ENCODE results near the gene DNLZ. TPM values are rescaled to one million over a fixed set of nuclear protein-coding genes. Genes with fewer than 3 reads are reported as not detected.

The DNLZ gene
- total and polyA plus RNA-seq, 2 donors (not counting 1 experiment from before 2014, with no cell fraction given): 23.0 to 42.0 TPM

- DNase-seq: no peak
- no peaks in the 10 kb centered on the region for H3K27me3 Mint-ChIP-seq
- H3K4me3 ChIP-seq (ENCODE audit: control extremely low read depth in 1 of 5, extremely low read depth in 1 of 5, insufficient read depth in 1 of 5, low read depth in 2 of 5, low read length in 4 of 5): no peak overlapping the region
- ATAC-seq (ENCODE audit: low read depth): no peak
- TF ChIP-seq EZH2 (IDR thresholded peaks at IDR 0.05; ENCODE audit: borderline replicate concordance, insufficient read depth, low read depth, low read length, poor library complexity, severe bottlenecking): no peak
- TF ChIP-seq CTCF (IDR thresholded peaks at IDR 0.05): no peak
- H3K4me1 ChIP-seq (ENCODE audit: control insufficient read depth in 2 of 2, insufficient read depth in 2 of 2, low read length in 2 of 2): peaks cover 2% of the 10 kb centered on the region in 2 donors
- POLR2A ChIA-PET: interaction anchor here (0.5 kb wide), 1 partner anchor 11 kb away, joined by 3 read pairs; no protein-coding TSS in a partner anchor
- no peaks in the 10 kb centered on the region for H3K27me3 ChIP-seq (replicated peaks in 1 of 4; ENCODE audit: control extremely low read depth in 1 of 4, control insufficient read depth in 3 of 4, insufficient read depth in 4 of 4, low read length in 3 of 4)
- no peak overlapping the region for H3K27ac ChIP-seq (ENCODE audit: low read length in 2 of 2)
- H3K36me3 ChIP-seq (replicated peaks in 1 of 2; ENCODE audit: control extremely low read depth in 1 of 2, control insufficient read depth in 1 of 2, extremely low read depth in 1 of 2, insufficient read depth in 2 of 2, low read length in 1 of 2): no peaks in the 10 kb centered on the region
- no peak overlapping the region for H3K27ac Mint-ChIP-seq
- intact Hi-C loops (cut with micrococcal nuclease): loop anchor here (2.0 kb wide), 1 partner anchor 293 kb away; no protein-coding TSS in a partner anchor
- H3K9me3 ChIP-seq (ENCODE audit: control extremely low read depth in 1 of 3, control insufficient read depth in 2 of 3, insufficient read depth in 1 of 3, low read length in 2 of 3): no peaks in the 10 kb centered on the region
- no peak overlapping the region for H3K4me3 Mint-ChIP-seq
- H4K20me1 ChIP-seq (ENCODE audit: control insufficient read depth, insufficient read depth, low read length, poor library complexity, severe bottlenecking): no peaks in the 10 kb centered on the region
- peaks cover 5% of the 10 kb centered on the region for H3K4me1 Mint-ChIP-seq
- WGBS (ENCODE audit: insufficient coverage): 86% methylated on average over 39 of the region's 43 CpGs
- no peaks in the 10 kb centered on the region for H3K9me3 Mint-ChIP-seq (ENCODE audit: insufficient read depth)
- no peak overlapping the region for H2AFZ ChIP-seq (ENCODE audit: insufficient read depth, low read depth, low read length, poor library complexity, severe bottlenecking)
- CTCF ChIA-PET: interaction anchor here (1.9 kb wide), 1 partner anchor 26 kb away, joined by 4 read pairs; the partner anchor contains the start of gene DNLZ
- no peak overlapping the region for H3K9ac ChIP-seq (ENCODE audit: low read length)
- no peak overlapping the region for H3K4me2 ChIP-seq (replicated peaks; ENCODE audit: low read depth, low read length, poor library complexity, severe bottlenecking)
- no peaks in the 10 kb centered on the region for H3K79me2 ChIP-seq (ENCODE audit: control insufficient read depth, insufficient read depth, low read length)
Observed at GRCh38 chr9:136337416-136338395, 25.8 kb downstream of the DNLZ start.

GRCh38 chr9:136336881-136337280 is 26.7 kb downstream of the DNLZ start:
- POLR2A ChIA-PET: interaction anchor here (0.5 kb wide), 1 partner anchor 10 kb away, joined by 3 read pairs; no protein-coding TSS in a partner anchor
- H3K79me2 ChIP-seq (ENCODE audit: control insufficient read depth, insufficient read depth, low read length): peaks cover under 1% of the 10 kb centered on the region
- Mint-ChIP-seq H3K27me3 (no peaks in the 10 kb centered on the region), H3K9me3 (ENCODE audit: insufficient read depth) (no peaks in the 10 kb centered on the region), H3K4me1 (peaks cover 3% of the 10 kb centered on the region), H3K27ac (no peak overlapping the region), H3K4me3 (no peak overlapping the region)
- H4K20me1 ChIP-seq (ENCODE audit: control insufficient read depth, insufficient read depth, low read length, poor library complexity, severe bottlenecking): no peaks in the 10 kb centered on the region
- H3K27me3 ChIP-seq (replicated peaks in 1 of 4; ENCODE audit: control extremely low read depth in 1 of 4, control insufficient read depth in 3 of 4, insufficient read depth in 4 of 4, low read length in 3 of 4): no peaks in the 10 kb centered on the region
- H3K4me3 ChIP-seq (ENCODE audit: control extremely low read depth in 1 of 5, extremely low read depth in 1 of 5, insufficient read depth in 1 of 5, low read depth in 2 of 5, low read length in 4 of 5): no peak overlapping the region
- TF ChIP-seq CTCF (IDR thresholded peaks at IDR 0.05) (no peak), EZH2 (IDR thresholded peaks at IDR 0.05; ENCODE audit: borderline replicate concordance, insufficient read depth, low read depth, low read length, poor library complexity, severe bottlenecking) (no peak)
- WGBS (ENCODE audit: insufficient coverage): 95% methylated on average over 23 of the region's 23 CpGs
- CTCF ChIA-PET: interaction anchor here (1.9 kb wide), 1 partner anchor 27 kb away, joined by 4 read pairs; the partner anchor contains the start of gene DNLZ
- H3K36me3 ChIP-seq (replicated peaks in 1 of 2; ENCODE audit: control extremely low read depth in 1 of 2, control insufficient read depth in 1 of 2, extremely low read depth in 1 of 2, insufficient read depth in 2 of 2, low read length in 1 of 2): no peaks in the 10 kb centered on the region
- no peak overlapping the region for H3K4me2 ChIP-seq (replicated peaks; ENCODE audit: low read depth, low read length, poor library complexity, severe bottlenecking)
- ATAC-seq (ENCODE audit: low read depth) (no peak), DNase-seq (no peak)
- no peak overlapping the region for H3K9ac ChIP-seq (ENCODE audit: low read length)
- no peak overlapping the region for H3K27ac ChIP-seq (ENCODE audit: low read length in 2 of 2)
- intact Hi-C loops (cut with micrococcal nuclease): no loop called here
- no peak overlapping the region for H2AFZ ChIP-seq (ENCODE audit: insufficient read depth, low read depth, low read length, poor library complexity, severe bottlenecking)
- H3K9me3 ChIP-seq (ENCODE audit: control extremely low read depth in 1 of 3, control insufficient read depth in 2 of 3, insufficient read depth in 1 of 3, low read length in 2 of 3): no peaks in the 10 kb centered on the region
- H3K4me1 ChIP-seq (ENCODE audit: control insufficient read depth in 2 of 2, insufficient read depth in 2 of 2, low read length in 2 of 2): no peaks in the 10 kb centered on the region
